HL-60 (cell line): ENCODE results near the gene TCAIM.

Experiments used
- DNase-seq, 2 experiments: peaks; one replicate each; pipeline ENCODE4 v3.0.0-alpha.2; 2010 to 2020; ENCODE audit warnings: low read depth in 1 of 2, low spot score in 1 of 2
- H3K27ac ChIP-seq: fragments of 250-450 bp; sonication (Bioruptor Pico); replicated peaks from 2 replicates; pipeline ENCODE4 v1.5.1; 2020; ENCODE audit warnings: mild to moderate bottlenecking, moderate library complexity
- H3K27me3 ChIP-seq: fragments of 250-450 bp; sonication (Bioruptor Pico); 2 replicates; pipeline ENCODE4 v1.5.1; 2021; ENCODE audit warnings: mild to moderate bottlenecking, moderate library complexity; ENCODE audit not compliant: insufficient read depth, poor library complexity, severe bottlenecking
- H3K4me3 ChIP-seq: replicated peaks from 2 replicates; pipeline ENCODE4 v1.5.1; 2011; ENCODE audit warnings: mild to moderate bottlenecking, control low read depth, low read length; ENCODE audit not compliant: insufficient read depth
- GABPA ChIP-seq: IDR thresholded peaks from 2 replicates; pipeline ENCODE4 v1.6.1; 2012; ENCODE audit warnings: low read depth
- POLR2AphosphoS5 ChIP-seq: IDR thresholded peaks from 2 replicates; pipeline ENCODE4 v1.6.1; 2012; ENCODE audit warnings: low read depth
- SPI1 ChIP-seq: IDR thresholded peaks from 2 replicates; pipeline ENCODE4 v1.6.1; 2012; ENCODE audit warnings: low read depth, mild to moderate bottlenecking, borderline replicate concordance
- TF ChIP-seq, protein P1 (sequence below): IDR thresholded peaks from one replicate; pipeline ENCODE4 v1.5.1; 2011; ENCODE audit warnings: low read length, control low read depth, inconsistent platforms; ENCODE audit not compliant: insufficient read depth
- TF ChIP-seq, protein P2 (sequence below): IDR thresholded peaks from 2 replicates; pipeline ENCODE4 v1.6.1; 2012; ENCODE audit warnings: low read depth; ENCODE audit not compliant: insufficient replicate concordance

The TCAIM gene

DNA sequence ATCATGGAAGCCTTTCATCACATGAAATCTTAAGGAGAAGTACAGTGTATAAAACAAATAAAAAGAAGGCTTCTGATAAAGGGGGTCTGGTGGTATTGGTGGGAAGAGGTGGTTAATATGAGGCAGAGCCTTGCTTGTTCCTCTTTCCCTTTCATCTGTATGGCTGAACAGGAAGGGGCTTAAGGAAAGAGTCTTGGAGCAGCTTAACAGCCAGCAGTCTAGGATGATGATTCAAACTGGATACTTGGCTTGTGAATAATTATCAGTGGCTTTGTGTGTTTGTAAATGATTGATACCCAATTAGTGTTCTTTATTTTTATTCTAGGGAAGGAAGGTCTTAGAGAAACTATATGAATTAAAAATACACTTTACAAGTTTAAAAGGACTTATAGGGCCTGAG lies 29.1 kb upstream of the TCAIM start:
- DNase-seq: no peak
- no peak overlapping the region for H3K27ac ChIP-seq
- H3K4me3 ChIP-seq: no peak overlapping the region
- no peaks in the 10 kb centered on the region for H3K27me3 ChIP-seq
- TF ChIP-seq GABPA (no peak), POLR2AphosphoS5 (no peak)

DNA sequence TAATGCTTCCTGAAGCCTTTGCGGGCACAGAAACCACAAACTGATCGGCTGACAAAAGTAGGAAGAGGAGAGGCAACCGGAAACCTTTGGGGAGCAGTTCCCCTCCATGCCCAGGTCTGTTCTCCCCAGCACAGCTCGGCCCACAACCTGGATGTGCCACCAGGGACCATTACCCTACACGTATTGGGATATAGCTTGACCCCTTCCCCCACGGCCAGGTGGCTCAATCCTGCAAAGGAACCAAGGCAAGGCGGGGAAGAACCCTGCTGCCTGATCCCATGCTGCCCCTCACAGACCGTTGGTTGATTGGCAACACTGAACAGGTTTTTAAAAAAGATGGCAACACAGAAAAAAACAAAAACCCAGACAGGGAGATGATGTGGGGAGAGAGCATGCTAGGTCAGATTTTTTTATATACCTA lies 19.7 kb upstream of the TCAIM start:
- TF ChIP-seq, protein P1, sequence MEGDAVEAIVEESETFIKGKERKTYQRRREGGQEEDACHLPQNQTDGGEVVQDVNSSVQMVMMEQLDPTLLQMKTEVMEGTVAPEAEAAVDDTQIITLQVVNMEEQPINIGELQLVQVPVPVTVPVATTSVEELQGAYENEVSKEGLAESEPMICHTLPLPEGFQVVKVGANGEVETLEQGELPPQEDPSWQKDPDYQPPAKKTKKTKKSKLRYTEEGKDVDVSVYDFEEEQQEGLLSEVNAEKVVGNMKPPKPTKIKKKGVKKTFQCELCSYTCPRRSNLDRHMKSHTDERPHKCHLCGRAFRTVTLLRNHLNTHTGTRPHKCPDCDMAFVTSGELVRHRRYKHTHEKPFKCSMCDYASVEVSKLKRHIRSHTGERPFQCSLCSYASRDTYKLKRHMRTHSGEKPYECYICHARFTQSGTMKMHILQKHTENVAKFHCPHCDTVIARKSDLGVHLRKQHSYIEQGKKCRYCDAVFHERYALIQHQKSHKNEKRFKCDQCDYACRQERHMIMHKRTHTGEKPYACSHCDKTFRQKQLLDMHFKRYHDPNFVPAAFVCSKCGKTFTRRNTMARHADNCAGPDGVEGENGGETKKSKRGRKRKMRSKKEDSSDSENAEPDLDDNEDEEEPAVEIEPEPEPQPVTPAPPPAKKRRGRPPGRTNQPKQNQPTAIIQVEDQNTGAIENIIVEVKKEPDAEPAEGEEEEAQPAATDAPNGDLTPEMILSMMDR: no peak
- peak; percentile 81 for TF ChIP-seq SPI1
- peak; percentile 66 for TF ChIP-seq GABPA
- 0 out of 2 replicates have a peak, but pooled peaks have one; percentile 21 for TF ChIP-seq POLR2AphosphoS5
- Histone ChIP-seq H3K4me3 (no peak overlapping the region), H3K27ac (peak overlapping the region; percentile 71), H3K27me3 (no peaks in the 10 kb centered on the region)
- DNase-seq: peak; percentile 23 to 83

DNA sequence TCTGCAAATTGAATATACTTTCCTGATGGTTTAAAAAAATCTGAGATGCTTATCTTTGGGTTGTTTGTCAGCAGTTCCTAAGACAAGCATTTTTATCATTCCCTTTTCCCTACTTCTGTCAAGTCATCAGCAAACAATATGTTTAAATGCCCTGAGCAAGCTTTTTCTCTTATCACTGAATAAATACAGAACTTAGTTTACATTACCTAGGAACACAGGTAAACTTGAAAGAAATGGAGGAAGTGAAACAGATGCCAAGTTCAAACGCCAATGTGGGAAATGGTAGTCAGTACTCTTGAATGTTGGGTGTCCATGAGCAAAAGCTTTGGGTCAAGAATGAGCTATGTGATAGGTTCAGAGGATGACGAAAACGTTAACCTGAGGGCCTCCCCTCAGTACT lies 17.2 kb upstream of the TCAIM start:
- TF ChIP-seq, protein P2, sequence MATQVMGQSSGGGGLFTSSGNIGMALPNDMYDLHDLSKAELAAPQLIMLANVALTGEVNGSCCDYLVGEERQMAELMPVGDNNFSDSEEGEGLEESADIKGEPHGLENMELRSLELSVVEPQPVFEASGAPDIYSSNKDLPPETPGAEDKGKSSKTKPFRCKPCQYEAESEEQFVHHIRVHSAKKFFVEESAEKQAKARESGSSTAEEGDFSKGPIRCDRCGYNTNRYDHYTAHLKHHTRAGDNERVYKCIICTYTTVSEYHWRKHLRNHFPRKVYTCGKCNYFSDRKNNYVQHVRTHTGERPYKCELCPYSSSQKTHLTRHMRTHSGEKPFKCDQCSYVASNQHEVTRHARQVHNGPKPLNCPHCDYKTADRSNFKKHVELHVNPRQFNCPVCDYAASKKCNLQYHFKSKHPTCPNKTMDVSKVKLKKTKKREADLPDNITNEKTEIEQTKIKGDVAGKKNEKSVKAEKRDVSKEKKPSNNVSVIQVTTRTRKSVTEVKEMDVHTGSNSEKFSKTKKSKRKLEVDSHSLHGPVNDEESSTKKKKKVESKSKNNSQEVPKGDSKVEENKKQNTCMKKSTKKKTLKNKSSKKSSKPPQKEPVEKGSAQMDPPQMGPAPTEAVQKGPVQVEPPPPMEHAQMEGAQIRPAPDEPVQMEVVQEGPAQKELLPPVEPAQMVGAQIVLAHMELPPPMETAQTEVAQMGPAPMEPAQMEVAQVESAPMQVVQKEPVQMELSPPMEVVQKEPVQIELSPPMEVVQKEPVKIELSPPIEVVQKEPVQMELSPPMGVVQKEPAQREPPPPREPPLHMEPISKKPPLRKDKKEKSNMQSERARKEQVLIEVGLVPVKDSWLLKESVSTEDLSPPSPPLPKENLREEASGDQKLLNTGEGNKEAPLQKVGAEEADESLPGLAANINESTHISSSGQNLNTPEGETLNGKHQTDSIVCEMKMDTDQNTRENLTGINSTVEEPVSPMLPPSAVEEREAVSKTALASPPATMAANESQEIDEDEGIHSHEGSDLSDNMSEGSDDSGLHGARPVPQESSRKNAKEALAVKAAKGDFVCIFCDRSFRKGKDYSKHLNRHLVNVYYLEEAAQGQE: no peak
- no peak for TF ChIP-seq POLR2AphosphoS5
- Histone ChIP-seq H3K27ac (no peak overlapping the region), H3K4me3 (no peak overlapping the region), H3K27me3 (no peaks in the 10 kb centered on the region)
- DNase-seq: no peak

DNA sequence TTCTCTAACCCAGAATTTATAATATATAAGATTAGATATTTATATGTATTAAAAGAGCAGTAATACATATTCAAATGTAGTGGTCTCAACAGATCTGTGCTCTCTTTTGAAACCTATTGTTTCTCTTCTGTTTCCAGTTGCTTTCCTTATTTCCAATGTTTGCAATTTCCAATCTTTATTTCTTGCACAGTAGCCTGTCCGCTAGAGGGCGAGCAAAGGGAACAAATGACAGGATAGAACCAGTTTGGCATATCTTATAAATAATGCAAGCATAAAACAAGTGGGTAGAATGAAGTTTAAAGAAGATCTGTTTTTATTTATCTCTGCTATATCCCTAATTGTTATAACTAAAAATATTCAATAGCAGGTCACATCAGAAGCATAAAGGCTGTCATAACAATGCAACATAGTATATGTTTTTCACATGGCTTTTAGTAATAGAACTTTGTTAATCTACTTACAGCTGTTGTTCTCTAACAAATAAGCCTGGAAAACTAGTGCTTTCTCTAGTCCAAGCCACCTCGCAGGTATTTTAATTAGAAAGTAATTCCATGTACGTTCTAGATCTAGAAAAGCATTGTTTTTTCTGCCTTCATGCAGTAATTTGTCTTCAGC lies 15.1 kb upstream of the TCAIM start:
- H3K27me3 ChIP-seq: no peaks in the 10 kb centered on the region
- peak in 1 of 2 experiments; percentile 71 for DNase-seq
- no peak for TF ChIP-seq GABPA
- TF ChIP-seq, protein P1: peak; percentile 71
- no peak overlapping the region for H3K4me3 ChIP-seq
- no peak overlapping the region for H3K27ac ChIP-seq

DNA sequence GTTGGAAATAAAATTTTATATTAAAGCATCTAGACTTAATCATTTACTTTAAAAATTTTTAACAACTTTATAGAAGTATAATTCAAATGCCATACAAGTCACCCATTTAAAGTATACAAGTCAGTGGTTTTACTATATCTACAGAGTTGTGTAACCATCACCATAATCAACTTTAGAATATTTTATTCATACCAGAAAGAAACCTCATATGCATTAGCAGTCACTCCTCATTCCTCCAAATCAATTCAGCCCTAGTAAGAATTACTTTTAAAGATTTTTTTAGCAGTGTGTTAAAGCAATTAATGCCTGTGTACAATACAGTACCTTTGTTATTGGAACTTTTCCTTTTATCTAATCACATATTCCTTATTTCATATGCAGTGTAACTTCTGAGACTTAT lies 14.0 kb upstream of the TCAIM start:
- Histone ChIP-seq H3K27me3 (no peaks in the 10 kb centered on the region), H3K27ac (no peak overlapping the region)
- DNase-seq: no peak

More for the DNA sequence above, 14.0 kb upstream of the TCAIM start:
- H3K4me3 ChIP-seq: no peak overlapping the region
- TF ChIP-seq, protein P1: no peak
- no peak for TF ChIP-seq POLR2AphosphoS5
- TF ChIP-seq SPI1: no peak
- TF ChIP-seq, protein P2: no peak
- TF ChIP-seq GABPA: no peak
